WTC11 (cell line): ENCODE measurements around the gene CDA. TPM values are rescaled to one million over a fixed set of nuclear protein-coding genes. Genes with fewer than 3 reads are reported as not detected.

ENCODE experiments used
- ATAC-seq: fragments of 200-7000 bp; cut with Tn5 transposase; 2 replicates; pipeline ENCODE4 v1.10.0; 2021; ENCODE audit warnings: mild to moderate bottlenecking, moderate library complexity
- CTCF ChIA-PET: fragments of 300-600 bp; sonication (Branson Sonifier 250); formaldehyde crosslinking; loops from one replicate; lab custom pipeline; 2021; ENCODE audit warnings: antibody characterized with exemption; lab: Charles Lee
- POLR2A ChIA-PET: fragments of 350-600 bp; sonication (Branson Sonifier 250); formaldehyde crosslinking; loops from one replicate; lab custom pipeline; 2021; ENCODE audit warnings: antibody characterized with exemption; lab: Charles Lee
- DNase-seq: peaks from one replicate; pipeline ENCODE4 v3.0.0; 2021; ENCODE audit warnings: low spot score
- H3K27ac Mint-ChIP-seq: 2 replicates; pipeline ENCODE4 v1.8.0; 2021; ENCODE audit warnings: mixed read lengths
- H3K27me3 Mint-ChIP-seq: 2 replicates; pipeline ENCODE4 v1.8.0; 2021; ENCODE audit warnings: low read depth, mild to moderate bottlenecking, moderate library complexity, mixed read lengths
- H3K36me3 Mint-ChIP-seq: 2 replicates; pipeline ENCODE4 v1.8.0; 2021; ENCODE audit warnings: mixed read lengths
- H3K4me1 Mint-ChIP-seq: 2 replicates; pipeline ENCODE4 v1.8.0; 2022; ENCODE audit warnings: mixed read lengths
- H3K4me3 Mint-ChIP-seq: 2 replicates; pipeline ENCODE4 v1.8.0; 2021; ENCODE audit warnings: mild to moderate bottlenecking, moderate library complexity, mixed read lengths
- H3K9me3 Mint-ChIP-seq: 2 replicates; pipeline ENCODE4 v1.8.0; 2021; ENCODE audit warnings: mixed read lengths
- CBFB ChIP-seq: sonication (generic); formaldehyde crosslinking; IDR thresholded peaks from 2 replicates; pipeline ENCODE4 v1.8.1; 2022; ENCODE audit warnings: mild to moderate bottlenecking, low read depth, missing genetic modification reagents
- CREM ChIP-seq: sonication (generic); formaldehyde crosslinking; IDR thresholded peaks from 2 replicates; pipeline ENCODE4 v1.8.1; 2022; ENCODE audit warnings: mild to moderate bottlenecking, missing genetic modification reagents, moderate library complexity
- HMGA2 ChIP-seq: fragments of 250-450 bp; sonication (Bioruptor Pico); IDR thresholded peaks from 2 replicates; pipeline ENCODE4 v1.4.0; 2021; ENCODE audit warnings: mild to moderate bottlenecking, moderate library complexity
- NR2C2 ChIP-seq: sonication (generic); formaldehyde crosslinking; IDR thresholded peaks from 2 replicates; pipeline ENCODE4 v1.8.0; 2022; ENCODE audit warnings: mild to moderate bottlenecking, missing genetic modification reagents
- RELA ChIP-seq: sonication (generic); formaldehyde crosslinking; IDR thresholded peaks from 2 replicates; pipeline ENCODE4 v1.8.1; 2022; ENCODE audit warnings: missing genetic modification reagents, mild to moderate bottlenecking, borderline replicate concordance
- RORB ChIP-seq: fragments of 250-450 bp; sonication (Bioruptor Pico); IDR thresholded peaks from 2 replicates; pipeline ENCODE4 v1.9.0; 2021; ENCODE audit warnings: mild to moderate bottlenecking
- TEAD1 ChIP-seq: sonication (generic); formaldehyde crosslinking; IDR thresholded peaks from 2 replicates; pipeline ENCODE4 v1.8.0; 2022; ENCODE audit warnings: mild to moderate bottlenecking, missing genetic modification reagents
- ZBTB21 ChIP-seq: sonication (generic); formaldehyde crosslinking; IDR thresholded peaks from 2 replicates; pipeline ENCODE4 v1.8.1; 2023; ENCODE audit warnings: mild to moderate bottlenecking, missing genetic modification reagents, borderline replicate concordance
- ZNF219 ChIP-seq: sonication (generic); formaldehyde crosslinking; IDR thresholded peaks from 2 replicates; pipeline ENCODE4 v1.8.0; 2023; ENCODE audit warnings: missing genetic modification reagents, mild to moderate bottlenecking, borderline replicate concordance
- total RNA-seq: library from RNA; stranded (reverse); gene quantifications from 3 replicates; pipeline ENCODE4 v1.2.3, GENCODE V29; 2021
- TF ChIP-seq, protein P1 (sequence below): sonication (generic); formaldehyde crosslinking; IDR thresholded peaks from 2 replicates; pipeline ENCODE4 v1.8.0; 2023; ENCODE audit warnings: missing genetic modification reagents, mild to moderate bottlenecking, borderline replicate concordance
- TF ChIP-seq, protein P2 (sequence below): sonication (generic); formaldehyde crosslinking; conservative IDR thresholded peaks from 2 replicates; pipeline ENCODE4 v1.8.1; 2022; ENCODE audit warnings: mild to moderate bottlenecking, missing genetic modification reagents
- TF ChIP-seq, protein P3 (sequence below): fragments of 250-450 bp; sonication (Bioruptor Pico); IDR thresholded peaks from 2 replicates; pipeline ENCODE4 v1.9.0; 2021; ENCODE audit warnings: mild to moderate bottlenecking, borderline replicate concordance
- TF ChIP-seq, protein P4 (sequence below): sonication (generic); formaldehyde crosslinking; IDR thresholded peaks from 2 replicates; pipeline ENCODE4 v1.8.1; 2023; ENCODE audit warnings: mild to moderate bottlenecking, missing genetic modification reagents
- TF ChIP-seq, protein P5 (sequence below): sonication (generic); formaldehyde crosslinking; IDR thresholded peaks from 2 replicates; pipeline ENCODE4 v1.8.1; 2022; ENCODE audit warnings: mild to moderate bottlenecking, moderate library complexity, missing genetic modification reagents
- TF ChIP-seq, protein P6 (sequence below): sonication (generic); formaldehyde crosslinking; IDR thresholded peaks from 2 replicates; pipeline ENCODE4 v1.8.0; 2023; ENCODE audit warnings: missing genetic modification reagents
- TF ChIP-seq, protein P7 (sequence below): sonication (generic); formaldehyde crosslinking; IDR thresholded peaks from 2 replicates; pipeline ENCODE4 v1.8.0; 2022; ENCODE audit warnings: mild to moderate bottlenecking, missing genetic modification reagents

The CDA gene
- total RNA-seq, 1 experiment from 2014 or later: 12.5 TPM

DNA sequence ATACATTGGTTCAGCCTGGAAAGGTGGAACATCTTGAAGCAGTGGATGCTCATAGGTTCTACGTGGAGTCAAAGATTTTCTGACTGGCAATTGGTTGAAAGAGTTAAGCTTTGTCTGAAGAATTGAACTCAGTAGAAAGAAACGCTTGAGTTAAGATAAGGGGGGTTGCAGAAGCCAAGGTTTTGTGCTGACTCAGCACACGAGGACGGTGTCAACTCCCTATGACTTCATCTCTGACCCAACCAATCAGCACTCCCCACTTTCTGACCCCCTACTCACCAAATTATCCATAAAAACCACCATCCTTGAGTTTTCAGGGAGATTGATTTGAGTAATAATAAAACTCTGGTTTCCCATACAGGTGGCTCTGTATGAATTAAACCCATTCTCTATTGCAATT lies 41.8 kb downstream of the CDA start (continued):
- TF ChIP-seq, protein P1, sequence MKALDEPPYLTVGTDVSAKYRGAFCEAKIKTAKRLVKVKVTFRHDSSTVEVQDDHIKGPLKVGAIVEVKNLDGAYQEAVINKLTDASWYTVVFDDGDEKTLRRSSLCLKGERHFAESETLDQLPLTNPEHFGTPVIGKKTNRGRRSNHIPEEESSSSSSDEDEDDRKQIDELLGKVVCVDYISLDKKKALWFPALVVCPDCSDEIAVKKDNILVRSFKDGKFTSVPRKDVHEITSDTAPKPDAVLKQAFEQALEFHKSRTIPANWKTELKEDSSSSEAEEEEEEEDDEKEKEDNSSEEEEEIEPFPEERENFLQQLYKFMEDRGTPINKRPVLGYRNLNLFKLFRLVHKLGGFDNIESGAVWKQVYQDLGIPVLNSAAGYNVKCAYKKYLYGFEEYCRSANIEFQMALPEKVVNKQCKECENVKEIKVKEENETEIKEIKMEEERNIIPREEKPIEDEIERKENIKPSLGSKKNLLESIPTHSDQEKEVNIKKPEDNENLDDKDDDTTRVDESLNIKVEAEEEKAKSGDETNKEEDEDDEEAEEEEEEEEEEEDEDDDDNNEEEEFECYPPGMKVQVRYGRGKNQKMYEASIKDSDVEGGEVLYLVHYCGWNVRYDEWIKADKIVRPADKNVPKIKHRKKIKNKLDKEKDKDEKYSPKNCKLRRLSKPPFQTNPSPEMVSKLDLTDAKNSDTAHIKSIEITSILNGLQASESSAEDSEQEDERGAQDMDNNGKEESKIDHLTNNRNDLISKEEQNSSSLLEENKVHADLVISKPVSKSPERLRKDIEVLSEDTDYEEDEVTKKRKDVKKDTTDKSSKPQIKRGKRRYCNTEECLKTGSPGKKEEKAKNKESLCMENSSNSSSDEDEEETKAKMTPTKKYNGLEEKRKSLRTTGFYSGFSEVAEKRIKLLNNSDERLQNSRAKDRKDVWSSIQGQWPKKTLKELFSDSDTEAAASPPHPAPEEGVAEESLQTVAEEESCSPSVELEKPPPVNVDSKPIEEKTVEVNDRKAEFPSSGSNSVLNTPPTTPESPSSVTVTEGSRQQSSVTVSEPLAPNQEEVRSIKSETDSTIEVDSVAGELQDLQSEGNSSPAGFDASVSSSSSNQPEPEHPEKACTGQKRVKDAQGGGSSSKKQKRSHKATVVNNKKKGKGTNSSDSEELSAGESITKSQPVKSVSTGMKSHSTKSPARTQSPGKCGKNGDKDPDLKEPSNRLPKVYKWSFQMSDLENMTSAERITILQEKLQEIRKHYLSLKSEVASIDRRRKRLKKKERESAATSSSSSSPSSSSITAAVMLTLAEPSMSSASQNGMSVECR (CRISPR knock-in tag): no peak
- no peak for TF ChIP-seq HMGA2 (CRISPR knock-in tag)
- TF ChIP-seq ZNF219: no peak
- TF ChIP-seq NR2C2 (CRISPR knock-in tag): no peak
- TF ChIP-seq CBFB (CRISPR knock-in tag): no peak
- no peak for TF ChIP-seq RELA (CRISPR knock-in tag)
- TF ChIP-seq ZBTB21: no peak
- TF ChIP-seq, protein P2, sequence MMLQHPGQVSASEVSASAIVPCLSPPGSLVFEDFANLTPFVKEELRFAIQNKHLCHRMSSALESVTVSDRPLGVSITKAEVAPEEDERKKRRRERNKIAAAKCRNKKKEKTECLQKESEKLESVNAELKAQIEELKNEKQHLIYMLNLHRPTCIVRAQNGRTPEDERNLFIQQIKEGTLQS (CRISPR knock-in tag): no peak

DNA sequence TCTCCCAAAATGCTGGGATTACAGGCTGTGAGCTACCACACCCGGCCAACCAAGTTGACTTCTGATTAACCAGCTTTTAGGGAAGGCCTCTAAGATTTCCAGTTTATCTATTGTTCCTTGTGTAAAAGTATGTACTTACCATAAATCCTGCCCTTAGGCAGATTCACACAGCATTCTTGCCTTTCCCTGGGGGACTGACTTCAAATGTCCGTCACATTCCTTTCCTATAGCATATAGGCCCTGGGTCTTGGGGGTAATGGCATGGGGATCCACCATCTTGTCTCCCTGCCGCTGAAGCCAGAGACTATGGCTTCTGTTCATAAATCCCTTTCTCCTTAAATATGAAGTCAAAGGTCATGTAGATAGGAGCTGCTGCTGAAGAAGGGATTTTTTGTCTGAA lies 43.5 kb downstream of the CDA start:
- no peak for DNase-seq
- H3K27ac Mint-ChIP-seq: no peak overlapping the region
- peaks cover 24% of the 10 kb centered on the region for H3K36me3 Mint-ChIP-seq
- ChIA-PET CTCF (interaction anchor here (0.6 to 3.3 kb wide), 17 partner anchors 8 to 139 kb away, joined by 3 to 153 read pairs (median 5); partner anchors contain the start of genes CDA and DDOST), POLR2A (no interaction called here)
- H3K27me3 Mint-ChIP-seq: peaks cover 15% of the 10 kb centered on the region
- H3K4me3 Mint-ChIP-seq: peak overlapping the region; percentile 47; the same call in 1 of the 2 replicates
- peaks cover 22% of the 10 kb centered on the region for H3K9me3 Mint-ChIP-seq
- ATAC-seq: no peak
- TF ChIP-seq, protein P3, sequence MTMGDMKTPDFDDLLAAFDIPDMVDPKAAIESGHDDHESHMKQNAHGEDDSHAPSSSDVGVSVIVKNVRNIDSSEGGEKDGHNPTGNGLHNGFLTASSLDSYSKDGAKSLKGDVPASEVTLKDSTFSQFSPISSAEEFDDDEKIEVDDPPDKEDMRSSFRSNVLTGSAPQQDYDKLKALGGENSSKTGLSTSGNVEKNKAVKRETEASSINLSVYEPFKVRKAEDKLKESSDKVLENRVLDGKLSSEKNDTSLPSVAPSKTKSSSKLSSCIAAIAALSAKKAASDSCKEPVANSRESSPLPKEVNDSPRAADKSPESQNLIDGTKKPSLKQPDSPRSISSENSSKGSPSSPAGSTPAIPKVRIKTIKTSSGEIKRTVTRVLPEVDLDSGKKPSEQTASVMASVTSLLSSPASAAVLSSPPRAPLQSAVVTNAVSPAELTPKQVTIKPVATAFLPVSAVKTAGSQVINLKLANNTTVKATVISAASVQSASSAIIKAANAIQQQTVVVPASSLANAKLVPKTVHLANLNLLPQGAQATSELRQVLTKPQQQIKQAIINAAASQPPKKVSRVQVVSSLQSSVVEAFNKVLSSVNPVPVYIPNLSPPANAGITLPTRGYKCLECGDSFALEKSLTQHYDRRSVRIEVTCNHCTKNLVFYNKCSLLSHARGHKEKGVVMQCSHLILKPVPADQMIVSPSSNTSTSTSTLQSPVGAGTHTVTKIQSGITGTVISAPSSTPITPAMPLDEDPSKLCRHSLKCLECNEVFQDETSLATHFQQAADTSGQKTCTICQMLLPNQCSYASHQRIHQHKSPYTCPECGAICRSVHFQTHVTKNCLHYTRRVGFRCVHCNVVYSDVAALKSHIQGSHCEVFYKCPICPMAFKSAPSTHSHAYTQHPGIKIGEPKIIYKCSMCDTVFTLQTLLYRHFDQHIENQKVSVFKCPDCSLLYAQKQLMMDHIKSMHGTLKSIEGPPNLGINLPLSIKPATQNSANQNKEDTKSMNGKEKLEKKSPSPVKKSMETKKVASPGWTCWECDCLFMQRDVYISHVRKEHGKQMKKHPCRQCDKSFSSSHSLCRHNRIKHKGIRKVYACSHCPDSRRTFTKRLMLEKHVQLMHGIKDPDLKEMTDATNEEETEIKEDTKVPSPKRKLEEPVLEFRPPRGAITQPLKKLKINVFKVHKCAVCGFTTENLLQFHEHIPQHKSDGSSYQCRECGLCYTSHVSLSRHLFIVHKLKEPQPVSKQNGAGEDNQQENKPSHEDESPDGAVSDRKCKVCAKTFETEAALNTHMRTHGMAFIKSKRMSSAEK (CRISPR knock-in tag): no peak
- TF ChIP-seq RORB (CRISPR knock-in tag): no peak
- TF ChIP-seq, protein P4, sequence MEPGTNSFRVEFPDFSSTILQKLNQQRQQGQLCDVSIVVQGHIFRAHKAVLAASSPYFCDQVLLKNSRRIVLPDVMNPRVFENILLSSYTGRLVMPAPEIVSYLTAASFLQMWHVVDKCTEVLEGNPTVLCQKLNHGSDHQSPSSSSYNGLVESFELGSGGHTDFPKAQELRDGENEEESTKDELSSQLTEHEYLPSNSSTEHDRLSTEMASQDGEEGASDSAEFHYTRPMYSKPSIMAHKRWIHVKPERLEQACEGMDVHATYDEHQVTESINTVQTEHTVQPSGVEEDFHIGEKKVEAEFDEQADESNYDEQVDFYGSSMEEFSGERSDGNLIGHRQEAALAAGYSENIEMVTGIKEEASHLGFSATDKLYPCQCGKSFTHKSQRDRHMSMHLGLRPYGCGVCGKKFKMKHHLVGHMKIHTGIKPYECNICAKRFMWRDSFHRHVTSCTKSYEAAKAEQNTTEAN (CRISPR knock-in tag): no peak
- TF ChIP-seq TEAD1: no peak
- TF ChIP-seq CREM (CRISPR knock-in tag): no peak
- no peak for TF ChIP-seq ZNF219
- TF ChIP-seq, protein P5, sequence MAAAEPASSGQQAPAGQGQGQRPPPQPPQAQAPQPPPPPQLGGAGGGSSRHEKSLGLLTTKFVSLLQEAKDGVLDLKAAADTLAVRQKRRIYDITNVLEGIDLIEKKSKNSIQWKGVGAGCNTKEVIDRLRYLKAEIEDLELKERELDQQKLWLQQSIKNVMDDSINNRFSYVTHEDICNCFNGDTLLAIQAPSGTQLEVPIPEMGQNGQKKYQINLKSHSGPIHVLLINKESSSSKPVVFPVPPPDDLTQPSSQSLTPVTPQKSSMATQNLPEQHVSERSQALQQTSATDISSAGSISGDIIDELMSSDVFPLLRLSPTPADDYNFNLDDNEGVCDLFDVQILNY: no peak
- TF ChIP-seq, protein P6, sequence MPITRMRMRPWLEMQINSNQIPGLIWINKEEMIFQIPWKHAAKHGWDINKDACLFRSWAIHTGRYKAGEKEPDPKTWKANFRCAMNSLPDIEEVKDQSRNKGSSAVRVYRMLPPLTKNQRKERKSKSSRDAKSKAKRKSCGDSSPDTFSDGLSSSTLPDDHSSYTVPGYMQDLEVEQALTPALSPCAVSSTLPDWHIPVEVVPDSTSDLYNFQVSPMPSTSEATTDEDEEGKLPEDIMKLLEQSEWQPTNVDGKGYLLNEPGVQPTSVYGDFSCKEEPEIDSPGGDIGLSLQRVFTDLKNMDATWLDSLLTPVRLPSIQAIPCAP: no peak
- TF ChIP-seq, protein P7, sequence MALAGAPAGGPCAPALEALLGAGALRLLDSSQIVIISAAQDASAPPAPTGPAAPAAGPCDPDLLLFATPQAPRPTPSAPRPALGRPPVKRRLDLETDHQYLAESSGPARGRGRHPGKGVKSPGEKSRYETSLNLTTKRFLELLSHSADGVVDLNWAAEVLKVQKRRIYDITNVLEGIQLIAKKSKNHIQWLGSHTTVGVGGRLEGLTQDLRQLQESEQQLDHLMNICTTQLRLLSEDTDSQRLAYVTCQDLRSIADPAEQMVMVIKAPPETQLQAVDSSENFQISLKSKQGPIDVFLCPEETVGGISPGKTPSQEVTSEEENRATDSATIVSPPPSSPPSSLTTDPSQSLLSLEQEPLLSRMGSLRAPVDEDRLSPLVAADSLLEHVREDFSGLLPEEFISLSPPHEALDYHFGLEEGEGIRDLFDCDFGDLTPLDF (CRISPR knock-in tag): no peak
- no peak for TF ChIP-seq CBFB (CRISPR knock-in tag)
- TF ChIP-seq, all 79 proteins: peak for 0
- peaks cover 20% of the 10 kb centered on the region for H3K4me1 Mint-ChIP-seq
